GM18511 (cell line): ENCODE data around the gene FAM240B.

ENCODE experiments used
- ATAC-seq: cut with Tn5 transposase; IDR thresholded peaks from one replicate; pipeline ENCODE4 v1.9.1; 2021; ENCODE audit warnings: mild to moderate bottlenecking, moderate library complexity; ENCODE audit not compliant: unreplicated experiment

FAM240B gene

GRCh38 chr9:38671372-38671731, 48.6 kb downstream of the FAM240B start:
- ATAC-seq = peak; percentile 12

- ATAC-seq = no peak
These were observed 49.2 kb downstream of the FAM240B start for GRCh38 chr9:38670542-38671371.

GRCh38 chr9:38668791-38669466, 51.0 kb downstream of the FAM240B start:
- no peak for ATAC-seq

- no peak for ATAC-seq
These were observed 57.0 kb downstream of the FAM240B start for GRCh38 chr9:38662763-38663593.

GRCh38 chr9:38659538-38659937, 60.4 kb downstream of the FAM240B start:
- no peak for ATAC-seq

GRCh38 chr9:38656896-38657295, 63.0 kb downstream of the FAM240B start:
- ATAC-seq = no peak

GRCh38 chr9:38652486-38652885, 67.4 kb downstream of the FAM240B start:
- no peak for ATAC-seq

GRCh38 chr9:38652044-38652443, 67.9 kb downstream of the FAM240B start:
- ATAC-seq = no peak

GRCh38 chr9:38651400-38652042, 68.4 kb downstream of the FAM240B start:
- ATAC-seq = no peak

GRCh38 chr9:38650564-38650963, 69.4 kb downstream of the FAM240B start:
- ATAC-seq = no peak

GRCh38 chr9:38649731-38650363, 70.1 kb downstream of the FAM240B start:
- no peak for ATAC-seq

GRCh38 chr9:38644601-38645000, 75.3 kb downstream of the FAM240B start:
- no peak for ATAC-seq
